SK-N-SH treated with all-trans-retinoic acid at 6 μM for 48 hours (cell line): ENCODE measurements around the gene AFF1.

Experiments used
- ATAC-seq: fragments of 200-7000 bp; cut with Tn5 transposase; 3 replicates; pipeline ENCODE4 v1.9.1; 2020; ENCODE audit warnings: mild to moderate bottlenecking, moderate library complexity
- ARNTL ChIP-seq: fragments of 450-650 bp; formaldehyde crosslinking; IDR thresholded peaks from 2 replicates; pipeline ENCODE4 v1.5.0; 2020; ENCODE audit warnings: low read depth, mild to moderate bottlenecking, moderate library complexity, borderline replicate concordance
- BACH2 ChIP-seq: fragments of 250-450 bp; sonication (Bioruptor Pico); IDR thresholded peaks from 2 replicates; pipeline ENCODE4 v1.9.0; 2021; ENCODE audit warnings: mild to moderate bottlenecking, borderline replicate concordance
- CREB5 ChIP-seq: fragments of 250-450 bp; sonication (Bioruptor Pico); IDR thresholded peaks from 2 replicates; pipeline ENCODE4 v1.5.1; 2020; ENCODE audit warnings: low read depth, mild to moderate bottlenecking, moderate library complexity
- CSDC2 ChIP-seq: fragments of 250-450 bp; sonication (Bioruptor Pico); IDR thresholded peaks from 2 replicates; pipeline ENCODE4 v1.5.0; 2020; ENCODE audit warnings: mild to moderate bottlenecking, moderate library complexity
- CSRNP3 ChIP-seq: fragments of 250-450 bp; sonication (Bioruptor Pico); IDR thresholded peaks from 2 replicates; pipeline ENCODE4 v1.5.1; 2021; ENCODE audit warnings: mild to moderate bottlenecking, moderate library complexity
- ESRRG ChIP-seq: fragments of 250-450 bp; sonication (Bioruptor Pico); IDR thresholded peaks from 2 replicates; pipeline ENCODE4 v1.6.1; 2021; ENCODE audit warnings: mild to moderate bottlenecking
- GLIS3 ChIP-seq: fragments of 250-450 bp; sonication (Bioruptor Pico); IDR thresholded peaks from 2 replicates; pipeline ENCODE4 v1.5.0; 2020; ENCODE audit warnings: mild to moderate bottlenecking, moderate library complexity
- ISL1 ChIP-seq: fragments of 250-450 bp; sonication (Bioruptor Pico); IDR thresholded peaks from 2 replicates; pipeline ENCODE4 v2.1.2; 2022; ENCODE audit warnings: mild to moderate bottlenecking, moderate library complexity
- OSR1 ChIP-seq: fragments of 250-450 bp; sonication (Bioruptor Pico); IDR thresholded peaks from 2 replicates; pipeline ENCODE4 v1.8.0; 2022; ENCODE audit warnings: moderate library complexity, mild to moderate bottlenecking, inconsistent platforms
- POU6F1 ChIP-seq: fragments of 250-450 bp; sonication (Bioruptor Pico); IDR thresholded peaks from 2 replicates; pipeline ENCODE4 v1.8.0; 2021; ENCODE audit warnings: low read depth, mild to moderate bottlenecking, moderate library complexity, borderline replicate concordance
- PPARA ChIP-seq: fragments of 250-450 bp; sonication (Bioruptor Pico); IDR thresholded peaks from 2 replicates; pipeline ENCODE4 v1.5.0; 2020; ENCODE audit warnings: mild to moderate bottlenecking, borderline replicate concordance
- RARB ChIP-seq: fragments of 250-450 bp; sonication (Bioruptor Pico); IDR thresholded peaks from 2 replicates; pipeline ENCODE4 v1.8.0; 2021; ENCODE audit warnings: mild to moderate bottlenecking, moderate library complexity
- SNAI2 ChIP-seq: fragments of 250-450 bp; sonication (Bioruptor Pico); IDR thresholded peaks from 2 replicates; pipeline ENCODE4 v1.5.0; 2020; ENCODE audit warnings: mild to moderate bottlenecking, moderate library complexity
- TCF4 ChIP-seq: fragments of 250-450 bp; sonication (Bioruptor Pico); IDR thresholded peaks from 2 replicates; pipeline ENCODE4 v1.8.0; 2021; ENCODE audit warnings: mild to moderate bottlenecking, moderate library complexity, borderline replicate concordance
- TOX ChIP-seq: fragments of 250-450 bp; sonication (Bioruptor Pico); IDR thresholded peaks from 2 replicates; pipeline ENCODE4 v1.8.0; 2021; ENCODE audit warnings: mild to moderate bottlenecking, moderate library complexity, borderline replicate concordance
- TSHZ2 ChIP-seq: fragments of 250-450 bp; sonication (Bioruptor Pico); IDR thresholded peaks from 2 replicates; pipeline ENCODE4 v1.5.0; 2020; ENCODE audit warnings: mild to moderate bottlenecking, moderate library complexity
- ZC3H10 ChIP-seq: fragments of 250-450 bp; sonication (Bioruptor Pico); IDR thresholded peaks from 2 replicates; pipeline ENCODE4 v1.5.1; 2021; ENCODE audit warnings: mild to moderate bottlenecking, moderate library complexity
- ZFP3 ChIP-seq: fragments of 250-450 bp; sonication (Bioruptor Pico); IDR thresholded peaks from 2 replicates; pipeline ENCODE4 v1.5.0; 2020; ENCODE audit warnings: mild to moderate bottlenecking, moderate library complexity
- ZFP30 ChIP-seq: fragments of 450-650 bp; formaldehyde crosslinking; IDR thresholded peaks from 2 replicates; pipeline ENCODE4 v1.5.0; 2022; ENCODE audit warnings: mild to moderate bottlenecking, moderate library complexity
- ZNF565 ChIP-seq: fragments of 450-650 bp; formaldehyde crosslinking; conservative IDR thresholded peaks from 2 replicates; pipeline ENCODE4 v1.5.0; 2020; ENCODE audit warnings: low read depth, mild to moderate bottlenecking, moderate library complexity
- ZNF70 ChIP-seq: fragments of 450-650 bp; formaldehyde crosslinking; IDR thresholded peaks from 2 replicates; pipeline ENCODE4 v1.5.0; 2020; ENCODE audit warnings: mild to moderate bottlenecking, moderate library complexity
- ZNF8 ChIP-seq: fragments of 450-650 bp; formaldehyde crosslinking; IDR thresholded peaks from 2 replicates; pipeline ENCODE4 v1.5.0; 2020; ENCODE audit warnings: mild to moderate bottlenecking, moderate library complexity

AFF1 gene

GRCh38 chr4:87068583-87069021 lies 133.8 kb downstream of the AFF1 start:
- TF ChIP-seq ZNF8 (no peak), TSHZ2 (CRISPR knock-in tag) (no peak), ZFP30 (CRISPR knock-in tag) (no peak), CSDC2 (CRISPR knock-in tag) (no peak), OSR1 (CRISPR knock-in tag) (no peak), CREB5 (CRISPR knock-in tag) (no peak), BACH2 (no peak), ZNF70 (CRISPR knock-in tag) (no peak), ZFP3 (CRISPR knock-in tag) (no peak), SNAI2 (no peak), ARNTL (no peak), ISL1 (no peak), PPARA (no peak), RARB (CRISPR knock-in tag) (no peak), ZC3H10 (CRISPR knock-in tag) (no peak), CSRNP3 (CRISPR knock-in tag) (no peak), POU6F1 (CRISPR knock-in tag) (no peak)
- TF ChIP-seq, all 23 proteins: peak for 0
- peak; percentile 38; the same call in 1 of the 3 replicates for ATAC-seq

- TF ChIP-seq ISL1 (no peak), GLIS3 (CRISPR knock-in tag) (no peak), ZC3H10 (CRISPR knock-in tag) (no peak), ZFP3 (CRISPR knock-in tag) (no peak), ZNF565 (CRISPR knock-in tag) (no peak), OSR1 (CRISPR knock-in tag) (no peak), PPARA (no peak), ESRRG (CRISPR knock-in tag) (no peak), ZFP30 (CRISPR knock-in tag) (no peak), ARNTL (no peak), CREB5 (CRISPR knock-in tag) (no peak), TCF4 (CRISPR knock-in tag) (no peak), BACH2 (no peak), RARB (CRISPR knock-in tag) (no peak), TSHZ2 (CRISPR knock-in tag) (no peak), CSRNP3 (CRISPR knock-in tag) (no peak), TOX (CRISPR knock-in tag) (no peak)
- no peak for ATAC-seq
Observed at GRCh38 chr4:87069037-87069742, 134.4 kb downstream of the AFF1 start.
